ENCODE measurements around the gene BTBD9. TPM values are rescaled to one million over a fixed set of nuclear protein-coding genes. Genes with fewer than 3 reads are reported as not detected.

The BTBD9 gene
- total and polyA plus RNA-seq, 2 of the 13 experiments (the other 11 are each of a cell fraction or from before 2014, with no cell fraction given), result 1.2 to 3.0 TPM

GRCh38 chr6:38193051-38193450, 446.7 kb downstream of the BTBD9 start (continued):
- TF ChIP-seq PAX8 (CRISPR knock-in tag; IDR thresholded peaks at IDR 0.05; ENCODE audit: borderline replicate concordance), result no peak
- no peak for TF ChIP-seq HBP1 (CRISPR knock-in tag; IDR thresholded peaks at IDR 0.05; ENCODE audit: low read depth)
- no peak for TF ChIP-seq ZNF670 (CRISPR knock-in tag; IDR thresholded peaks at IDR 0.05; ENCODE audit: borderline replicate concordance)
- TF ChIP-seq EED (CRISPR knock-in tag; IDR thresholded peaks at IDR 0.05), result no peak

- H3K4me3 ChIP-seq (replicated peaks in 1 of 3; ENCODE audit: insufficient read depth in 1 of 3, low read depth in 2 of 3, low read length in 3 of 3), result no peak overlapping the region
- FAIRE-seq (no peak), ATAC-seq (no peak), DNase-seq (ENCODE audit: low spot score) (no peak)
- ChIA-PET POLR2A (no interaction called here), CTCF (ENCODE audit: low intra/inter-chr PET ratio, low total read pairs) (no interaction called here)
- H3K4me1 ChIP-seq (ENCODE audit: insufficient read depth, low read length), result no peaks in the 10 kb centered on the region
- H3K27me3 ChIP-seq (ENCODE audit: control insufficient read depth in 1 of 2, insufficient read depth in 2 of 2, low read length in 2 of 2), result no peaks in the 10 kb centered on the region
- no peaks in the 10 kb centered on the region for H3K9me3 ChIP-seq (ENCODE audit: low read length)
- no peak overlapping the region for H3K27ac ChIP-seq (ENCODE audit: extremely low read length, insufficient read depth, low read length)
- no peaks in the 10 kb centered on the region for H3K79me2 ChIP-seq (ENCODE audit: insufficient read depth, low read length)
- in situ Hi-C loops (cut with HindIII; ENCODE audit: extremely low pct_ligation_motif_present, low pct_unique_long_range_greater_than_20kb), result no loop called here
- H3K36me3 ChIP-seq (replicated peaks in 1 of 2; ENCODE audit: control insufficient read depth in 1 of 2, insufficient read depth in 2 of 2, low read length in 2 of 2), result no peaks in the 10 kb centered on the region
- H2AFZ ChIP-seq (ENCODE audit: low read length), result no peak overlapping the region
- intact Hi-C loops (cut with micrococcal nuclease; ENCODE audit: unreplicated experiment), result no loop called here
- no peak overlapping the region for H3K9ac ChIP-seq (ENCODE audit: insufficient read depth, low read depth, low read length)
- WGBS (ENCODE audit: low lambda C conversion rate), result 64% methylated on average over 5 of the region's 5 CpGs
- no peak overlapping the region for H3K4me2 ChIP-seq (ENCODE audit: low read depth, low read length)
- no peaks in the 10 kb centered on the region for H4K20me1 ChIP-seq (ENCODE audit: insufficient read depth, low read length)
- BruUV-seq (replicated peaks), result no TSS peak
- no peak for TF ChIP-seq MLLT10 (CRISPR knock-in tag; IDR thresholded peaks at IDR 0.05)
- TF ChIP-seq NFKBIZ (CRISPR knock-in tag; IDR thresholded peaks at IDR 0.05), result no peak
- TF ChIP-seq CBX1 (IDR thresholded peaks at IDR 0.05; ENCODE audit: low read depth), result no peak
- TF ChIP-seq HDAC1 (CRISPR knock-in tag; IDR thresholded peaks at IDR 0.05), result no peak
- TF ChIP-seq ZNF367 (CRISPR knock-in tag; IDR thresholded peaks at IDR 0.05; ENCODE audit: borderline replicate concordance), result no peak
- TF ChIP-seq ZNF503 (CRISPR knock-in tag; IDR thresholded peaks at IDR 0.05), result no peak
- TF ChIP-seq FOXP1 (IDR thresholded peaks at IDR 0.05), result no peak
- TF ChIP-seq FOXP1 (CRISPR knock-in tag; IDR thresholded peaks at IDR 0.05), result no peak
- no peak for TF ChIP-seq MAF1 (CRISPR knock-in tag; IDR thresholded peaks at IDR 0.05; ENCODE audit: borderline replicate concordance)
- TF ChIP-seq CAMTA2 (CRISPR knock-in tag; IDR thresholded peaks at IDR 0.05; ENCODE audit: borderline replicate concordance), result no peak
- TF ChIP-seq ZNF609 (CRISPR knock-in tag; IDR thresholded peaks at IDR 0.05; ENCODE audit: borderline replicate concordance), result no peak
- no peak for TF ChIP-seq TFE3 (CRISPR knock-in tag; IDR thresholded peaks at IDR 0.05)
Measured at GRCh38 chr6:38192487-38192886, 447.2 kb downstream of the BTBD9 start.
